HCT116 (cell line): ENCODE measurements around the gene CD247. TPM values are rescaled to one million over a fixed set of nuclear protein-coding genes. Genes with fewer than 3 reads are reported as not detected.

Source experiments
- ATAC-seq: fragments of 200-7000 bp; cut with Tn5 transposase; 2 replicates; pipeline ENCODE4 v1.9.1; 2020; ENCODE audit warnings: mild to moderate bottlenecking, moderate library complexity
- BruUV-seq: library from RNA; stranded (reverse); fragments of 400-500 nt; replicated peaks from 2 replicates; lab custom pipeline; 2021; lab: Mats Ljungman, UMichigan
- CTCF ChIA-PET: fragments of 300-600 bp; sonication (Branson Sonifier 250); formaldehyde crosslinking; loops from one replicate; lab custom pipeline; 2021; ENCODE audit warnings: antibody characterized with exemption; lab: Charles Lee
- POLR2A ChIA-PET: fragments of 300-600, 350-600 bp; sonication (Branson Sonifier 250); formaldehyde crosslinking; loops from one replicate; lab custom pipeline; 2021; ENCODE audit warnings: antibody characterized with exemption; lab: Charles Lee
- RAD21 ChIA-PET, 2 experiments: fragments of 300-600 bp; sonication (Branson Sonifier 250); formaldehyde crosslinking; loops; one replicate each; lab custom pipeline; 2023; ENCODE audit warnings: low total read pairs in 2 of 2; ENCODE audit not compliant: uncharacterized antibody in 2 of 2, unreplicated experiment in 2 of 2, low non-redundant PET in 1 of 2; lab: Charles Lee
- DNase-seq: peaks from one replicate; pipeline ENCODE4 v3.0.0-alpha.2; 2010; ENCODE audit warnings: low read depth, low spot score
- H2AFZ ChIP-seq: fragments of 200-600 bp; shearing (Covaris generic), sonication (generic); 2 replicates; pipeline ENCODE4 v1.6.1; 2017; ENCODE audit warnings: low read depth, mixed run types, mixed read lengths, antibody characterized with exemption, low read length; ENCODE audit not compliant: poor library complexity, severe bottlenecking
- H3K27ac ChIP-seq: 2 replicates; pipeline ENCODE4 v1.5.1; 2012; ENCODE audit warnings: low read depth, low read length
- H3K27me3 ChIP-seq: fragments of 200-600 bp; sonication (generic); 2 replicates; pipeline ENCODE4 v1.6.1; 2016; ENCODE audit warnings: mixed run types, low read length, mixed read lengths; ENCODE audit not compliant: insufficient read depth
- H3K36me3 ChIP-seq, 2 experiments: fragments of 200-500 bp in 1 of 2; fragments of 200-600 bp in 1 of 2; sonication (Bioruptor generic) in 1 of 2; sonication (generic) in 1 of 2; 2 replicates each; pipeline versions ENCODE4 v1.5.1 to v1.6.1; 2014 to 2016; ENCODE audit warnings: low read length in 2 of 2, inconsistent platforms in 1 of 2, mixed read lengths in 1 of 2, mixed run types in 1 of 2; ENCODE audit not compliant: insufficient read depth in 2 of 2, control insufficient read depth in 1 of 2
- H3K4me1 ChIP-seq, 2 experiments: fragments of 200-600 bp in 1 of 2; sonication (generic) in 1 of 2; 2 replicates each; pipeline versions ENCODE4 v1.5.1 to v1.6.1; 2012 to 2017; ENCODE audit warnings: low read length in 2 of 2, inconsistent platforms in 1 of 2, mild to moderate bottlenecking in 1 of 2, mixed read lengths in 1 of 2, mixed run types in 1 of 2, moderate library complexity in 1 of 2; ENCODE audit not compliant: insufficient read depth in 2 of 2, control insufficient read depth in 1 of 2
- H3K4me2 ChIP-seq: fragments of 200-600 bp; sonication (generic); 2 replicates; pipeline ENCODE4 v1.6.1; 2017; ENCODE audit warnings: mixed run types, low read length, mixed read lengths
- H3K4me3 ChIP-seq, 2 experiments: fragments of 200-600 bp in 1 of 2; sonication (generic) in 1 of 2; replicated peaks in 1 of 2; 2 replicates each; pipeline ENCODE4 v1.5.1; 2011 to 2016; ENCODE audit warnings: low read length in 2 of 2, control low read depth in 1 of 2, low read depth in 1 of 2, mild to moderate bottlenecking in 1 of 2, mixed read lengths in 1 of 2, mixed run types in 1 of 2
- H3K79me2 ChIP-seq: fragments of 200-600 bp; sonication (generic); 2 replicates; pipeline ENCODE4 v1.6.1; 2017; ENCODE audit warnings: mild to moderate bottlenecking, mixed run types, low read length, moderate library complexity, mixed read lengths; ENCODE audit not compliant: insufficient read depth
- H3K9ac ChIP-seq: fragments of 200-600 bp; sonication (generic); 2 replicates; pipeline ENCODE4 v1.6.1; 2016; ENCODE audit warnings: low read length, mixed read lengths
- H3K9me2 ChIP-seq: fragments of 200-600 bp; sonication (generic), shearing (Covaris generic); 2 replicates; pipeline ENCODE4 v1.6.1; 2017; ENCODE audit warnings: mixed run types, mild to moderate bottlenecking, moderate library complexity; ENCODE audit not compliant: insufficient read depth
- H3K9me3 ChIP-seq, 2 experiments: fragments of 200-500 bp in 1 of 2; fragments of 200-600 bp in 1 of 2; sonication (Bioruptor generic) in 1 of 2; sonication (generic) in 1 of 2; 2 replicates each; pipeline ENCODE4 v1.6.1; 2014 to 2017; ENCODE audit warnings: low read length in 2 of 2, mixed read lengths in 2 of 2, inconsistent platforms in 1 of 2, low read depth in 1 of 2, mild to moderate bottlenecking in 1 of 2, mixed run types in 1 of 2, moderate library complexity in 1 of 2; ENCODE audit not compliant: control insufficient read depth in 1 of 2, insufficient read depth in 1 of 2
- H4K20me1 ChIP-seq: fragments of 200-600 bp; sonication (generic), shearing (Covaris generic); 2 replicates; pipeline ENCODE4 v1.6.1; 2017; ENCODE audit warnings: mixed run types, mild to moderate bottlenecking, moderate library complexity; ENCODE audit not compliant: insufficient read depth
- CBX3 ChIP-seq: IDR thresholded peaks from 2 replicates; pipeline ENCODE4 v1.6.1; 2012; ENCODE audit warnings: low read depth
- EGR1 ChIP-seq: IDR thresholded peaks from 2 replicates; pipeline ENCODE4 v1.6.1; 2012; ENCODE audit warnings: low read depth
- ELF1 ChIP-seq: IDR thresholded peaks from 2 replicates; pipeline ENCODE4 v1.6.1; 2012; ENCODE audit warnings: low read depth, borderline replicate concordance
- EZH2 ChIP-seq: fragments of 200-600 bp; sonication (generic); IDR thresholded peaks from 2 replicates; pipeline ENCODE4 v1.6.1; 2017; ENCODE audit warnings: antibody characterized with exemption, mixed run types
- EZH2phosphoT487 ChIP-seq: fragments of 200-600 bp; IDR thresholded peaks from 2 replicates; pipeline ENCODE4 v1.6.1; 2018; ENCODE audit warnings: antibody characterized with exemption, borderline replicate concordance
- JUND ChIP-seq: IDR thresholded peaks from 2 replicates; pipeline ENCODE4 v1.6.1; 2012
- POLR2A ChIP-seq: IDR thresholded peaks from 2 replicates; pipeline ENCODE4 v1.7.0; 2011; ENCODE audit warnings: borderline replicate concordance; ENCODE audit not compliant: insufficient read depth, insufficient read length; ENCODE audit errors: extremely low read depth
- POLR2AphosphoS5 ChIP-seq: IDR thresholded peaks from 2 replicates; pipeline ENCODE4 v1.6.1; 2011; ENCODE audit warnings: mild to moderate bottlenecking, low read depth, low read length, moderate library complexity
- RAD21 ChIP-seq: IDR thresholded peaks from 2 replicates; pipeline ENCODE4 v1.6.1; 2012; ENCODE audit warnings: low read depth, mild to moderate bottlenecking
- SRF ChIP-seq: IDR thresholded peaks from 2 replicates; pipeline ENCODE4 v1.6.1; 2012; ENCODE audit warnings: low read depth
- YY1 ChIP-seq: IDR thresholded peaks from 2 replicates; pipeline ENCODE4 v1.6.1; 2011; ENCODE audit warnings: low read length, low read depth, moderate library complexity, mild to moderate bottlenecking; ENCODE audit not compliant: insufficient replicate concordance; ENCODE audit errors: extremely low read depth
- ZBTB33 ChIP-seq: IDR thresholded peaks from 2 replicates; pipeline ENCODE4 v1.6.1; 2011; ENCODE audit warnings: mild to moderate bottlenecking, low read length, moderate library complexity; ENCODE audit not compliant: insufficient replicate concordance; ENCODE audit errors: extremely low read depth
- ZNF274 ChIP-seq: fragments of 200-500 bp; sonication (Bioruptor generic); IDR thresholded peaks from 2 replicates; pipeline ENCODE4 v1.6.1; 2014; ENCODE audit warnings: mild to moderate bottlenecking, low read depth, low read length, inconsistent platforms
- intact Hi-C: fragments of 100-400 bp; cut with micrococcal nuclease; formaldehyde crosslinking; loops from 2 replicates; pipeline ENCODE4 v1.10.0; 2022
- total RNA-seq: library from RNA; stranded (reverse); gene quantifications from one replicate; pipeline ENCODE4 v1.2.1, GENCODE V29; 2021; ENCODE audit not compliant: unreplicated experiment
- TF ChIP-seq, protein P1 (sequence below): IDR thresholded peaks from 2 replicates; pipeline ENCODE4 v1.6.1; 2012

The CD247 gene
- total RNA-seq, 1 experiment from 2014 or later = 0.57 TPM

GRCh38 chr1:167423684-167424619, 94.4 kb downstream of the CD247 start:
- no peak overlapping the region for H3K4me2 ChIP-seq

More at GRCh38 chr1:167423684-167424619, 94.4 kb downstream of the CD247 start:
- intact Hi-C loops = no loop called here
- Histone ChIP-seq H3K27me3 (no peaks in the 10 kb centered on the region), H3K4me1 (peaks cover 0 to 6% of the 10 kb centered on the region in 2 experiments; a peak in 1 of 4 replicates), H3K9me3 (no peaks in the 10 kb centered on the region), H3K27ac (no peak overlapping the region), H3K4me3 (no peak overlapping the region), H4K20me1 (no peaks in the 10 kb centered on the region), H2AFZ (no peak overlapping the region), H3K36me3 (no peaks in the 10 kb centered on the region), H3K79me2 (no peaks in the 10 kb centered on the region), H3K9ac (no peak overlapping the region), H3K9me2 (no peaks in the 10 kb centered on the region)
- DNase-seq = no peak
- no peak for TF ChIP-seq JUND
- TF ChIP-seq EZH2 = no peak
- TF ChIP-seq YY1 = no peak
- no peak for TF ChIP-seq EGR1
- TF ChIP-seq ZNF274 = no peak
- no peak for TF ChIP-seq POLR2AphosphoS5
- no peak for TF ChIP-seq EZH2phosphoT487
- TF ChIP-seq ELF1 = no peak
- no peak for TF ChIP-seq POLR2A
- TF ChIP-seq ZBTB33 = no peak
- TF ChIP-seq, protein P1, sequence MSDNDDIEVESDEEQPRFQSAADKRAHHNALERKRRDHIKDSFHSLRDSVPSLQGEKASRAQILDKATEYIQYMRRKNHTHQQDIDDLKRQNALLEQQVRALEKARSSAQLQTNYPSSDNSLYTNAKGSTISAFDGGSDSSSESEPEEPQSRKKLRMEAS = no peak
- no peak for TF ChIP-seq SRF
- TF ChIP-seq CBX3 = no peak
- no peak for TF ChIP-seq RAD21
- no peak for ATAC-seq
- ChIA-PET CTCF (no interaction called here), RAD21 (no interaction called here), POLR2A (no interaction called here)
- BruUV-seq = no TSS peak
